Measurements from ENCODE around the gene PPIL3. TPM values are rescaled to one million over a fixed set of nuclear protein-coding genes. Genes with fewer than 3 reads are reported as not detected.
"Not testable (repeated sequence)": the region's sequence is repeated elsewhere in the genome, so short reads cannot be mapped to it uniquely, and the experiment has no call there.

The PPIL3 gene
- total RNA-seq, 3 donors from 2014 or later = 25.0 to 30.4 (median 28.0) TPM

DNA sequence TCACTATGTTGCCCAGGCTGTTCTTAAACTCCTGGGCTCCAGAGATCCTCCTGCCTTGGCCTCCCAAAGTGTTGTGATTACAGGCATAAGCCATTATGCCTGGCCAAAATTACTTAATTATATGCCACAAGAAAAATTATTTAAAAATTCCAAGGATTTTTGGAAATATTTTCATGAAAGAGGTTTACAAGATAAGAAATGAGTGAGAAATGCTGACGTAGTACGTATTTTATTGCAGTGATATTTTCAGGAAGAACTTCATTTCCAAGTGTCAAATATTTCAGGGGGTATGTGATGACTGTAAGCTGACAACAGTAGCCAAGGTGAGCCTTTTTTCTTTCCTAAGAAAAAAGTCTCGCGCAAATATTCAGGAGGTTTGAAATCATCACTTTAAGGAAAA is 21.1 kb upstream of the PPIL3 start:
- TF ChIP-seq, protein P1, sequence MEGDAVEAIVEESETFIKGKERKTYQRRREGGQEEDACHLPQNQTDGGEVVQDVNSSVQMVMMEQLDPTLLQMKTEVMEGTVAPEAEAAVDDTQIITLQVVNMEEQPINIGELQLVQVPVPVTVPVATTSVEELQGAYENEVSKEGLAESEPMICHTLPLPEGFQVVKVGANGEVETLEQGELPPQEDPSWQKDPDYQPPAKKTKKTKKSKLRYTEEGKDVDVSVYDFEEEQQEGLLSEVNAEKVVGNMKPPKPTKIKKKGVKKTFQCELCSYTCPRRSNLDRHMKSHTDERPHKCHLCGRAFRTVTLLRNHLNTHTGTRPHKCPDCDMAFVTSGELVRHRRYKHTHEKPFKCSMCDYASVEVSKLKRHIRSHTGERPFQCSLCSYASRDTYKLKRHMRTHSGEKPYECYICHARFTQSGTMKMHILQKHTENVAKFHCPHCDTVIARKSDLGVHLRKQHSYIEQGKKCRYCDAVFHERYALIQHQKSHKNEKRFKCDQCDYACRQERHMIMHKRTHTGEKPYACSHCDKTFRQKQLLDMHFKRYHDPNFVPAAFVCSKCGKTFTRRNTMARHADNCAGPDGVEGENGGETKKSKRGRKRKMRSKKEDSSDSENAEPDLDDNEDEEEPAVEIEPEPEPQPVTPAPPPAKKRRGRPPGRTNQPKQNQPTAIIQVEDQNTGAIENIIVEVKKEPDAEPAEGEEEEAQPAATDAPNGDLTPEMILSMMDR (IDR thresholded peaks at IDR 0.05) = no peak
- no peak for ATAC-seq
- Histone ChIP-seq H3K4me1 (ENCODE audit: low read depth) (no peaks in the 10 kb centered on the region), H3K9me3 (no peaks in the 10 kb centered on the region), H3K36me3 (ENCODE audit: low read depth) (peaks cover 3% of the 10 kb centered on the region), H3K4me3 (no peak overlapping the region)
- intact Hi-C loops (cut with DNase I, micrococcal nuclease) = loop anchor here in 1 of 2 donors (10.0 kb wide), 2 partner anchors 155 to 275 kb away; partner anchors contain the start of gene CASP10
- no peak for DNase-seq

DNA sequence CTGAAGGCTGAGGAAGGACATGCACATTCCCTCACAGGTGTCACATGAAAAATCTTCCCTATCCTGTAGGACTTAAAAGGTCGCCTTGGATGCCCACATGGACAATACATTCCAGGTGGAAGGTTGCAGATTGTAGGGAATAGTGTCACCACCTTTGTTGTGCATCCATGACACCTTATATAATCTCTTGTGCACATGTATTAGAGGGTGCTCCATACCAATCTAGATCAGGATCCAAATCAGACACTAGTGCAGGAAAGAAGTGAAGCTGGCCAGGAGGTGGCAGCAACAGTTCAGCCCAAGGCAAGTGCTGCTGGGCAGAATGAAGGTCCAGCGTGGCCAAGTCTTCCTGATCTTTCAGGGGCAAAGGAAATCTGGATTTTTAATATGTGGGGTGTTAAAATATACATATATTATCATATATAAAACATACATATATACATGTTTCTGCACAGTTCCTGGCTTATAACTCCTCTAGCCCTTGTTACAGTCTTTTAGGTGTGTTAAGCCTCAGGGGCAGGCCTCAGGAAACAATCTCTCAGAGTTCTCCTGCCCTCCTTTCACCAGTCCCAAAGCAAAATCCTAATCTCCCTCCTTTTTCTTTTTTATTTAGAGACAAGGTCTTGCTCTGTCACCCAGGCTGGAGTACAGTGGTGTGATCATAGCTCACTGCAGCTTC is 16.9 kb upstream of the PPIL3 start:
- no peaks in the 10 kb centered on the region for H3K4me1 ChIP-seq (ENCODE audit: low read depth)
- ATAC-seq = peak; percentile 91
- TF ChIP-seq, protein P1 (IDR thresholded peaks at IDR 0.05) = peak; percentile 28
- H3K36me3 ChIP-seq (ENCODE audit: low read depth) = no peaks in the 10 kb centered on the region
- H3K4me3 ChIP-seq = no peak overlapping the region
- intact Hi-C loops (cut with DNase I, micrococcal nuclease) = loop anchor here in 1 of 2 donors (10.0 kb wide), 2 partner anchors 159 to 279 kb away; partner anchors contain the start of gene CASP10
- DNase-seq = peak; percentile 67 to 89 (median 84)
- no peaks in the 10 kb centered on the region for H3K9me3 ChIP-seq

DNA sequence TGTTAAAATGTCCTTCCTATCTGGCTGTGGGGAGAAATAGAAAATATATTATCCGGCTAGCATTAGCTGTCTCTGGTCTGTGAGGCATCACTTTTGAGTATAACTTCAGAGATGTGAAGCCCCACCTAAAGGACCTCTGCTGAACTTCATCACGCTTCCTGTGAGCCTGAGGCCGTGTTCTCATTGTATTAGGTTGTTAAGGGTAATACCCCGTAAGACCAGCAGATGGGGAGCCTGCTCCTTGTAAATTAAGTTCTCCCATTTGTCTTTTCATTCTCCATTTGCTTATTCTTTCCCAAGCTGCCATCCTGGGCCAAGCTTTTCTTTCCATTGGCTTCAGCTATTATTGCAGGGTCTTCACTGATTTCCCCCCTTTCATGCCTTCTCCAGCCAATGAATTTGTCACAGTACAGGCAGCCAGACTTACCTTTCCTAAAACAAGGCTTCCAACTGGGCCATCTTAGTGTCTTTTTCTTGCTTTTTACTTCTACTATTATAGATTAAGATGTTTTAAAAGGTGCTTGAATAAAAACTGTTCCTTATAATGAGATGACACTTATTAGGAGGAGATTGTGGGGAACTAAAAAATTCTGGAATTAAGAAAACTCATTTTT is 12.7 kb upstream of the PPIL3 start:
- ATAC-seq (peak; percentile 95), DNase-seq (peak in 1 of 3 donors; percentile 88)
- no peaks in the 10 kb centered on the region for H3K4me1 ChIP-seq (ENCODE audit: low read depth)
- TF ChIP-seq, protein P1 (IDR thresholded peaks at IDR 0.05) = peak; percentile 48
- H3K36me3 ChIP-seq (ENCODE audit: low read depth) = no peaks in the 10 kb centered on the region
- H3K4me3 ChIP-seq = no peak overlapping the region
- H3K9me3 ChIP-seq = no peaks in the 10 kb centered on the region
- intact Hi-C loops (cut with DNase I, micrococcal nuclease) = loop anchor here in 1 of 2 donors (10.0 kb wide), 2 partner anchors 163 to 283 kb away; partner anchors contain the start of gene CASP10

DNA sequence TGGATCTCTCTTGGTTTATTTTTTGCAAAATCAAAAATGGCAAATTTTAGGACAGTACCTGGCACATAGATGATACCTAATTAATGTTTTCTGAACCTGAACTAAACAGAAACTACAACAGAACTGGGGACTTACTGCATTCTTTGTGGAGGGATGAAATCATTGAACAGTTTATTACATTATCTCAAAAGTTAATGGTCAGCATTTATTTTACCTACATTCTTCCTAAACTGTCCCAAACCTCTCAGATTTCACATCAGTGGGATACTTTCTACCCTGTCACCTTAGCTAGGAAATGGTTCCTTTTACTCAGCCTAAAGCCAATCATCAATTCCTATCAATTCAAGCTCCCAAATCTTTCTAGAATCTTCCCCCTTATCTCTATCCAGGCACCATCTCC is 10.6 kb upstream of the PPIL3 start:
- TF ChIP-seq, protein P1 (IDR thresholded peaks at IDR 0.05) = no peak
- ATAC-seq (no peak), DNase-seq (no peak)
- Histone ChIP-seq H3K9me3 (no peaks in the 10 kb centered on the region), H3K36me3 (ENCODE audit: low read depth) (no peaks in the 10 kb centered on the region), H3K4me1 (ENCODE audit: low read depth) (no peaks in the 10 kb centered on the region), H3K4me3 (no peak overlapping the region)
- intact Hi-C loops (cut with DNase I, micrococcal nuclease) = no loop called here

DNA sequence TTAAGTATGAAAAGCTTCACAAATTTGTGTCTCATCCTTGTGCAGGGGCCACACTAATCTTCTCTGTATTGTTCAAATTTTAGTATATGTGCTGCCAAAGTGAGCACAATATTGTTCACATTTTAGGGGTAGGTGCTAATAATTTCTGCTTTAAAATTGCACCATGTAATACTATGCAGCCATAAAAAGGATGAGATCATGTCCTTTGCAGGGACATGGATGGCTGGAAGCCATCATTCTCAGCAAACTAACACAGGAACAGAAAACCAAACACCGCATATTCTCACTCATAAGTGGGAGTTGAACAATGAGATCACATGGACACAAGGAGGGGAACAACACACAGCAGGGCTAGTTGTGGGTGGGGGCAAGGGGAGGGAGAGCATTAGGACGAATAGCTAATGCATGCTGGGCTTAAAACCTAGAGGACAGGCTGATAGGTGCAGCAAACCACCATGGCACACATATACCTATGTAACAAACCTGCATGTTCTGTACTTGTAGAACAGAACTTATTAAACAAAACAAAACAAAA is 7.1 kb downstream of the PPIL3 start:
- H3K4me1 ChIP-seq (ENCODE audit: low read depth); DNase-seq; intact Hi-C loops (cut with DNase I, micrococcal nuclease); H3K9me3 ChIP-seq; H3K36me3 ChIP-seq (ENCODE audit: low read depth); ATAC-seq; H3K4me3 ChIP-seq: not testable (repeated sequence)

DNA sequence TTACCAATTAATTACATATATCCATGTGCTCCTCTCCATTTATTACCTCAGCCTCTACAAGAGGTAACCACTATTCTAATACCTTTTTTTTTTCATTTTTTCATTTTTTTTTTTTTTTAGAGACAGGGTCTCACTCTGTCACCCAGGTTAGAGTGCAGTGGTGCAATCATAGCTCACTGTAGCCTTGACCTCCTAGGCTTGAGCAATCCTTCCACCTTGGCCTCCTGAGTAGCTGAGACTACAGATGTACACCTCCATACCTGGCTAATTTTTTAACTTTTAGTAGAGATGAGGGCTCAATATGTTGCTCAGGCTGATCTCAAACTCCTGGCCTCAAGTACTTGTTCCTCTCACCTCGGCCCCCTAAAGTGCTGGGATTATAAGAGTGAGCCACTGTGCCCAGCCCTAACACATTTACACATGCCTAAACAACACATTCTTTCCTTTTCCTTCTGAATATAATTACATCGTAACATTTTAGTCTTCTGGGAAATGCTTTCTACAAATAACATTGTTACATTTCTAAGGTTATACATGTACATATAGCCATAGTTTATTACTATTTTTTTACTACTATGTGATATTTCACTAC is 10.5 kb downstream of the PPIL3 start:
- TF ChIP-seq, protein P1 (IDR thresholded peaks at IDR 0.05) = no peak
- ATAC-seq = no peak
- Histone ChIP-seq H3K4me3 (no peak overlapping the region), H3K9me3 (no peaks in the 10 kb centered on the region), H3K4me1 (ENCODE audit: low read depth) (no peaks in the 10 kb centered on the region), H3K36me3 (ENCODE audit: low read depth) (no peaks in the 10 kb centered on the region)
- intact Hi-C loops (cut with DNase I, micrococcal nuclease) = no loop called here
- DNase-seq = no peak

Data from mucosa of descending colon (tissue), 3 donors.